ENCODE measurements around the gene KLHL42.
A peak's percentile ranks its signal among the peaks of the same experiment; 100 is the strongest.
"Not testable (repeated sequence)": the region's sequence is repeated elsewhere in the genome, so short reads cannot be mapped to it uniquely, and the experiment has no call there.

KLHL42 gene, protein sequence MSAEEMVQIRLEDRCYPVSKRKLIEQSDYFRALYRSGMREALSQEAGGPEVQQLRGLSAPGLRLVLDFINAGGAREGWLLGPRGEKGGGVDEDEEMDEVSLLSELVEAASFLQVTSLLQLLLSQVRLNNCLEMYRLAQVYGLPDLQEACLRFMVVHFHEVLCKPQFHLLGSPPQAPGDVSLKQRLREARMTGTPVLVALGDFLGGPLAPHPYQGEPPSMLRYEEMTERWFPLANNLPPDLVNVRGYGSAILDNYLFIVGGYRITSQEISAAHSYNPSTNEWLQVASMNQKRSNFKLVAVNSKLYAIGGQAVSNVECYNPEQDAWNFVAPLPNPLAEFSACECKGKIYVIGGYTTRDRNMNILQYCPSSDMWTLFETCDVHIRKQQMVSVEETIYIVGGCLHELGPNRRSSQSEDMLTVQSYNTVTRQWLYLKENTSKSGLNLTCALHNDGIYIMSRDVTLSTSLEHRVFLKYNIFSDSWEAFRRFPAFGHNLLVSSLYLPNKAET

DNA sequence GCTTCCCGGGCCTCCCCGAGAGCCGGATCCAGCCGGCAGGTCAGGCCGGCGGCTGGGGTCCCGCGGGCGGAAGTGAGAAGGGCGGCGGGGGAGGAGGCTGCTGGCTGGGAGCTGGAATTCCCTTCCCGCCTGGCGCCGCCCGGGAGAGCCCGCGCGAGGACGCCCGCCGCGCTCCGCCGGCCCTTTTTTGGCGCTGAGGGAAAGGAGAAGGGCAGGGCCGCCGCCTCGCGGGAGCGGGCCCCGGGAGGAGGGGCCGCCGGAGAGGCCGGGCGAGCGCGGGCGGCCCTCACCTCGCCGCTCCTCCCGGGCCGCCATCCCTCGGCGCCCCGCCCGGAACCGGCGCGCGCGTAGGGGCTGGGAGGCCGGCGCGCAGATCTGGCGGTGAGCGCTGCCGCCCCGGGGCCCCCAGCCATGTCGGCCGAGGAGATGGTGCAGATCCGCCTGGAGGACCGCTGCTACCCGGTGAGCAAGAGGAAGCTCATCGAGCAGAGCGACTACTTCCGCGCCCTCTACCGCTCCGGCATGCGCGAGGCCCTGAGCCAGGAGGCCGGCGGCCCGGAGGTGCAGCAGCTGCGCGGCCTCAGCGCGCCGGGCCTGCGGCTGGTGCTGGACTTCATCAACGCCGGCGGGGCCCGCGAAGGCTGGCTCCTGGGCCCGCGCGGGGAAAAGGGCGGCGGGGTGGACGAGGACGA lies at the start of gene KLHL42, which contains the start of gene MANSC4:
Gene KLHL42, plus strand, starts transcription at position 314 of the 692 bp plus-strand sequence. Its CDS starts 98 bp downstream, at position 412.
Gene MANSC4, minus strand, starts transcription at position 317 of the 692 bp plus-strand sequence. CDS start 8,960 bp downstream, outside the sequence.
- peak; percentile 82 for DNase-seq

DNA sequence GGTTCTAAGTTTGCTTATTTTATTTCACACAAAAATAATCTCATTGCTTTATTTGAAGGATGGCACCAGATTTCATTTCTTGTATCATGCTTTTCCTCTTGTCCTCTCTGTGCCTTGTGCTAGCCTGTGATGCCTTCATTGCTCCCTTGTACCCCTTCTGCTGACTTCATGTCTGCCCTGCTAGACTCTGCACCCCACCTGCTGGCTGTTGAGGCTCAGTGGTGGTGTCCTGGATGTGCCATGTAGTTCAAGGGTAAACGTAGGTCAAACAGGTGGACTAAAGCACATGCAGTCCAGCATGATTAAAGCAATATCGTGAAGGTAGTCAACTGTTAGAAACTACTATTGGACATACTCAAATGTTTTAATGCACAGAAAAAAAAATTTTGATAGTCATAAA lies 47.8 kb upstream of the KLHL42 start:
- DNase-seq, result no peak

DNA sequence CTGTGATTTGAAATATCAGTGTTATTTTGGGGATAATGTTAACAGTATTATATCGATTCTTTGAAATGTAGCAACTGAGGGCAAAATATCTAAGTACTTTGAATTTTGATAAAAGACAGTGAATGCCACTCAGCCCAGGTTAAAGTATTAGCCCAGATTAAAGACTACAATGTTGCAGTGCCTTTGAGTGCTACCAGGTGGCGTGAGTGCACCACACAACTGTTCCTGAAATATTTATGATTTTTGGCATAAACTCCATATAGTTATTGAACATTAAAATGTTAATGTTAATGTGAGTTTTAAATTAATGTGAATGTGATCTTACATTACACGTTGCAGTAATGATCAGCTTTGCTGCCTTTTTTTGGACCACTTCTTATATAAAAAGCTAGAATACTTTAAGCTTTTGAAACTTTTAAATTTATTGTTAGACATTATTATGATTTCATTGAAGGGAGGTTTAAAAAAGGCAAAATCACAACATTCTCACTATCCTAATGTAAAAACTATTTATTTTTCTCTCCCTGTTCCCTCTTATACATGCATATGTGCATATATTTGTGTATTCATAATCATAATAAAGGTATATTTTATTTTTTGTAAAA lies 46.9 kb upstream of the KLHL42 start:
- DNase-seq, result no peak

DNA sequence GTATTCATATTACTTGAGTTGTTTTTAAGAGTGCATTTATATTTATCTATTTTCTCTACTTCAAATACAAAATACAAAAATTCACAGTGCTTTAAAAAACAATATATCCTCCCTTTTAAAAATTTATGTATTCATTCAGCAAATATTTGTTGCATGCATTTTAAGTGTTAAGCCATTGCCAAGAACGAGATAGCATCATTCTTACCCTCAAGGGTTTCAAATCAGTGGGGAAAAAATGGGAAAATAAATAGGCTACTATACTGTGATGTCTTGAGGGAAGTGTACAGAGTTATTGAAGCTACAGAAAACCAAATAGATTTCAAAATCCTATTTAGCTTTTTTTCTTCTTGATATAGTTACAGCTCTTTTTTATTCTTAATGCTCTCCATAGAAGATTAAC lies 46.2 kb upstream of the KLHL42 start:
- no peak for DNase-seq

DNA sequence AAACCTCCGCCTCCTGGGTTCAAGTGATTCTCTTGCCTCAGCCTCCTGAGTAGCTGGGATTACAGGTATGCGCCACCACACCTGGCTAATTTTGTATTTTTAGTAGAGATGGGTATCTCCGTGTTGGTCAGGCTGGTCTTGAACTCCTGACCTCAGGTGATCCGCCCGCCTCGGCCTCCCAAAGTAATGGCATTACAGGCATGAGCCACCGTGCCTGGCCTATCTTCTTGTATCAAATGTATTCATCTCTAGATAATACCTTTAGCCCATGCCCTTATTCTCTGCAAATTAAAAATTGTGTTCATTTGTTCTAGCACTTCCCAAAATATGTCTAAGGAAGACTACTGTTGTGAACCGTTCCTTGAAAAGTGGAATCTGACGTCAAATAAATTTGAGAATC lies 45.7 kb upstream of the KLHL42 start:
- DNase-seq, result not testable (repeated sequence)

DNA sequence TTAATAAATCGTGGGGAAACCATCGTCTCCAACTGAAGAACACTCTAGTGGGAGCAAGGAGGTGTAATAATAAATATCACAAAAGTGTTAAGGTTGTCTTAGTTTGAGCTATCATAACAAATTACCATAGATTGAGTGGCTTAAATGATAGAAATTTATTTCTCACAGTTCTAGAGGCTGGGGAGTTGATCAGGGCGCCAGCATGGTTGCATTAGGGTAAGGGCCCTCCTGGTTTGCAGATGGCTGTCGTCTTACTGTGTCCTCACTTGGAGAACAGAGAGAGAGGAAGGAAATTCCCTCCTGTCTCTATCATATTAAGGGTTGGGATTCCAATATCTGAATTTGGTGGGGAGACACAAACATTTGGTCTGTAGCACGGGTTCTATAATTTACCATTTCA lies 36.4 kb upstream of the KLHL42 start:
- no peak for DNase-seq

DNA sequence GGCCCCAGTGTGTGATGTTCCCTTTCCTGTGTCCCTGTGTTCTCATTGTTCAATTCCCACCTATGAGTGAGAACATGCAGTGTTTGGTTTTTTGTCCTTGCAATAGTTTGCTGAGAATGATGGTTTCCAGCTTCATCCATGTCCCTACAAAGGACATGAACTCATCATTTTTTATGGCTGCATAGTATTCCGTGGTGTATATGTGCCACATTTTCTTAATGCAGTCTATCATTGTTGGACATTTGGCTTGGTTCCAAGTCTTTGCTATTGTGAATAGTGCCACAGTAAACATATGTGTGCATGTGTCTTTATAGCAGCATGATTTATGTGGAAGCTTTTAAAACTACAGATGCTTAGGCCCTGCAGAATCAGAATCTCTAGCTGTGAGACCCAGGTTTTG lies 34.3 kb upstream of the KLHL42 start:
- DNase-seq, result not testable (repeated sequence)

DNA sequence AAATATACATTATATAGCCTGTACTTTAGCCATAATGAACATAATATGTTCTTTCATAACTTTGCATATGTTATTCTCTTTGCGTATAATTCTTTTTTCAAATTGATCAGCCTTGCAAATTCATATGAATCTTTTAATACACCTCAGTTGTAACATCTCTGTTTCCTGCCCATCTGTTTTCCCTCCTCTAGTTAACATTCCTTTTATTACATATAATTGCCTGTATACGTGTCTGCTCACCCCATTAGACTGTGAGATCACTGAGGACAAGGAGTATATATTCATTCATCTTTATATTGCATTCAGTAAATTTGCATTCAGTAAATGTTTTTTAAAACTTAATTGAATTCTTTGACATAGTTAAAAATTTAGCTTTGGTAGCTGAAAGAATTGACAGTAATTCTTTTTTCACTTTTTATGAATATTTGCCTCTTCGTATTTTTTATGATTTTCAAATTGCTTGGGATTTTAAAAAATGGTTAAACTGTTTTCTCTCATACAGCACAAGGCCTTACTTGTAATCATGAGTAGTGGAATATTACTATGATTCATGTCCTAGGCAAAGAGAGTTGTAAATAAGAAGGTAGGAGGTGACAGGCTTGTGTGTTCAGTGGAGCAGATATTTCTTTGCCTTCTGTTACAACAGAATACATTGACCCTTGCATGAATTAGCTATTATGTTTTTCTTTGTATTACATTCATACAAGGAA lies 32.8 kb upstream of the KLHL42 start:
- DNase-seq, result no peak

DNA sequence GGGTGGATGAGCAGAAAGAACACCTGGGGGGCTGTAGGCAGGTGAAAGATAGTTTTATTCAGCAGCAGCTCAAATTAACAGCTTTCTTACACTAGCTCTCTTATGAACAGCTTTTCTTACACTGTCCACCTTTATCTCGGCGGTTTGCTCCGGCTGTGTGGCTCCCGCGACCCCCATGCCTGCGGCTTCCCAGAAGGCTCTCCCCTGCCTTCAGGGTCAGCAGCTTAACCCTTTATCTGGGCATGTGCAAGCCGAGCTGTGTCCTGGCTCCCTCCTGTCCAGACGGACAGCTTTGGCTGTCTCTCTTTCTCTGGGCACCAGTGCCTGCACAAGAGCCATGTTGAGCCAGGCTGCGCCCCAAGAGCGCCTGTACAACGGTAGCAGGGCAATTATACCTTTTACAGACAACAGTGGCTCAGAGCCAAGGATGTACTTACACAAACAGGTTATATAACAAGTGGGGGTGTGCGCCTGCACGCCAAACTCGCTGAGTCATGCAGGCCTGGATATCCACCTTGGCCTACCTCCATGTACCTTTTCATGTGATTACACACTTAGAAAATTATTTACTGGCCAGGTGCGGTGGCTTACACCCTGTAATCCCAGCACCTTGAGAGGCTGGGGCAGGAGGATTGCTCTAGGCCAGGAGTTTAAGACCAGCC lies 28.5 kb upstream of the KLHL42 start:
- no peak for DNase-seq

DNA sequence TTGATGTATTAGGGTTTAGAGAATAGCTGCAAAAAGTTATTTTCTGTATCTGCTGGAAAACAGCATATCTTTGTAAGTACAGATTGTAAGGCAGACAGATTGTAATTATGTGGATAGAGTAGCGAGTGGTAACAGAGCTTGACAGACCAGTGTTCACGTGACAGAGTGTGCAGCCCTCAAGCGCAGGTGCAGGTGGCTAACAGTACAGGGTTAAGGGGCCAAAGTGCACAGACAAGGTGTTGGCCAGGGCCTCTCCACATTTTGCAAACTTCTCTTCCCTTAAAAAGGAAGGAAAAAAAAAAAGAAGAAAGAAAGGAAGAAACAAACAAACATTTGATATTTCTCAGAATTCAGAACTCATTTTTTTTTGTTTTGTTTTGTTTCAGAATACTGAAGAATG lies 25.2 kb upstream of the KLHL42 start:
- no peak for DNase-seq

DNA sequence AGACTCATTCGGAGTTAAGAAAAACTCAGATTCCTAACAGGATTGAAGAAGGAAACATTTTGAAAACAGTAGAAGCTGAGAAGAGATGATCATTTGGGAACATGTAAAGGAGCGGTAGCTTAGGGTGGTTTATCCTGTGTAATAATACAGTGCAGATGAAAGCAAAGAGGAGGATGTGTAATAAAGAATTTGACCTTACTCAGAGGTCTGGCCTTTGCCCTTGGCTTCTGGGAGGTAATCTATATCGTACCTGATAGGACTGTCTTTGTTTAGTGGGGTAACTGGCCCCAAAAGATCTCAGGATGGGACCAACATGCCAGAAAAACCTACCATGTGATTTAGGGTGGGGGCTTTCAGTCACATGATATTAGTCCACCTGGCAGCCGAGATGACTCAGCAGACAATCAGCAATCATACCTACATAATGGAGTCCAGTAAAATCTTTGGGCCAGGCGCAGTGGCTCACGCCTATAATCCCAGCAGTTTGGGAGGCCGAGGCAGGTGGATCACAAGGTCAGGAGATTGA lies 23.3 kb upstream of the KLHL42 start:
- DNase-seq, result no peak

DNA sequence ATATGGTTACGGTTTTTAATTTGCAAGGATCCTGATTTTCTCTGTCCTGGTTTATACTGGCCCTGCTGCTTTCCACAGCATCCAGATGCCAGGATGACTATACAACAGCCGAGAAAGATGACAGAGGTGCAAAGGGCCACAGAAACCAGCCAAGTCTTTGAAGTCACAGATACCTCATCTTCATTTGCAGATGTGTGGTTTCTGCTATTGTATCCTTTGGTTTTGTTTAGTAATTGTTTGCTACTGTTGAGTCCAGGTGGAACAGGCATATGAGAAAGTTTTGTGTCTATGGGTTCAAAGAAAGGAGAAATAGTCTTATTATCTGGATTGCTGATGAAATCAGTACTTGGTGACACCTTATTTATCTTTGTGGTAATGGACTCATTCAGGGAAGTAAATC lies 17.3 kb upstream of the KLHL42 start:
- DNase-seq, result no peak

DNA sequence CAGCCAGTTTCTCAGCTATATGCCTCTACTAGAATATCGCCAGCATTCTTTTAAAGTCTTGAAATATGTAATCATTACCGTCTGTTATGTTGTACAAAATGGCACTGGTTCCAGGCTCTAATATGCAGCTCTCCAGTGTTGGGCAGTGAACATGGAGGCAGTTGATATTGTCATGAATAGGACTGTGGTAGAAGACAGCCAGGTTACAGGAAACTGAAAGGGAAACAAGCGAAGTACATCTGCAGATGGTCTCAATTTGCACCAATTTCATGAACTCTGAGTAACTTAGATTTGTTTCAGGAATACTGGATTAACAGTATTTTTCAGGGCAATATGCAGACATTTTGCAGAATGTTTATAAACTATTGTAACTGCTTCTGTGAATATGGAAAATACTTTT lies 13.4 kb upstream of the KLHL42 start:
- DNase-seq, result no peak

DNA sequence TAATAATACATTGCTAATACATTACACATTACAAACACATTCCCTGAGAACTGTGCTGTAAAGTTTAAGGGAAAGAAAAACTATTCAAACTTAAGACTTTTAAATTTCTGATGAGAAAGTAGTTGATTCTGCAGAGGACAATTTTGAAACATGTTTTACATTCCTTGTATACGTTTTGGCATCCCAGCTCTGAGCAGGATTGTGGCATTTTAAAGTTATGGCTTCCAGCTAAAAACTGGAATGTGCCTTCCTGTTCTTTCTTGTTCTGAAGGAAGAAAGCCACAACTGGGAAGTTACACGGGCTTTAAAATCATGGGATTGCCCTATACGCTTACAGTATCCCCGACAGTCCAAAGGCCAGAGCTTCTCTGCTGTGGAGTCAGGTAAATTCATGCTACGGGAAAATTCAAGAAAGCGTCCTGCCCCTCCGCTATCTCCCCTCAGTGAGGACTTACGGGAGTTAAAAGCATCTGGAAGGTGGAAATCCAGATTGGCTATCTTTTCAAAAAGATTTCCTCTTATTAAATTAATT lies 10.8 kb upstream of the KLHL42 start:
- DNase-seq, result no peak

DNA sequence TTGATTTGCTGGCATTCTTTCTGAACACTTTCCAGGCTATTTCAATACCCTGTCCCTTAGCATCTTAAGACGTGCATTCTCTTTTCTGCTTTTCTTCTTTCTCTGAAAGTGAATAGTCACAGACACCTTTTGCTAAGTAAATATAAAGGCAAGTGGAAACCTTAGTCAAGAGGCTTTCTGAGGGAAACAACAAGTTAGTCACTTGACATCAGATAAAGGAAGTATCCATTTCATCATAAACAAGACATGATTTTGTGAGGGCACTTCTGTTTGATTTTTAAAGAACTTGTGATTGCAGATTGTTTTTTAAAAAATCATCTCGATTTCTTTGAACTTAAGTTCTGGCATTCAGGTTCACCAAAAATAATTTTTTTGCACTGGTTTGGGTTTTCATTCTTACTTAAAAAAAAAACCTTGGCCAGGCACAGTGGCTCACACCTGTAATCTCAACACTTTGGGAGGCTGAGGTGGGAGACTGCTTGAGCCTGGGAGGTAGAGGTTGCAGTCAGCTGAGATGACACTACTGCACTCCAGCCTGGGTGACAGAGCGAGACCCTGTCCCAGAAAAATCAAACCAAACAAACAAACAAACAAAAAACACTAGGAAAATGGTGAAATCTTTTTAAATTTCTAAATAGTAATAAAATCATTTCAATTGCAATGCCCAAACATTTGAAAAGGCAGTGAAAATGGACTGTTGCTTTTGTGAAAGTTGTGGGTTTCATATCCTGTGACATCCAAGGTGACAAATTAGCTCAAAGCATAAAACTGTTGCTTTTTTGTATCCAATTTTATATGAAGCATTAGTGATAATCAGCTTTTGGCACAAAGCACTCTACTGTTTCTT lies 8.3 kb upstream of the KLHL42 start:
- no peak for DNase-seq

DNA sequence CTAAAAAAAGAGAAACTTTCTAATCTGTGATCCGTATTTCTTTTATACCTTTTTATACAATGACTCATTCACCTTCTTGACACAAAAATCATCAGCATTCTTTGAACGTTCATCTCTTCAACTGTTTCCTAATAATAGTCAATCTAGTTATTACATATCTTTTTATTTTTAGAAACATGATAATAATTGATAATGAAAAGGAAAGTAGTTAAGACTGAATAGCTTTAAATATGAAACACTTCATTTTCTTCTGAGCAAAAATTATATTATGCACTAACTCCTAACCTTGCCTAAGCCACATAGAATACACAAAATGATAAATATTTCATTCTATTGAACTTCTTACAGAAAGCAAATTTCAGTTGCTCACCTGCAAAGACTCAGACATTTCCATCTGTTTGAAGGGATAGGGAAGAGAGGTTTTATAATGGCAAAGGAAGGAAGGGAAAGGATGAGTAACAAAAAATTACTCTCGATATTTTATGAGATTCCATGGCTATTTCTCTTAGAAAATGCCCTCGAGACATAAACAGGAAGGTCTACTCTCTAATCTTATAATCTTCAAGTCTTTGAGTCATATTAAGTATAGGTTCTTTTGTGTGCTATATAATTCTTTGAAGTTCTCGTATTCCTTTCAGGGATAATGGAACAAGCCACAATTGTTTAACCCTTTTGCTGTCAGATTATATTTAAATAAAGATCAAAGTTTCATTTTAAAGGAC lies 7.5 kb upstream of the KLHL42 start:
- no peak for DNase-seq

DNA sequence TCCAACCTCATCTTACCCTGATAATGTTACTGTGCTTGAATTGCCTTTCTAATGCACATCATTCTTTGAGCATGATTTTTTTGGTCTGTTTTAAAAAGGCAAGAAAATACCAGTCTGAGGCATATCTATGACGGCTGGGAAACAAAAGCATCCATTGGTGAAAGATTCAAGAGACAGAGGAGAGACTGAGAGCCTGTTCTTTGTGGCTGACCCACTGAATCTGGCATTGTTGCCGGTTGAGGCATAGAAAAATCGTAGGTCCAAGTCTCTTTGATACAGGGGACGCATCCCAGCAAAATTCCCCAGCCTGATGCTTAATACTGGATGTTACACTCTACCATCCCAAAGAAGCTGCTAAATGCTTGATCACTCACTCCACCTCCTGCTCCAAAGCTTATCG lies 2.9 kb upstream of the KLHL42 start:
- no peak for DNase-seq

DNA sequence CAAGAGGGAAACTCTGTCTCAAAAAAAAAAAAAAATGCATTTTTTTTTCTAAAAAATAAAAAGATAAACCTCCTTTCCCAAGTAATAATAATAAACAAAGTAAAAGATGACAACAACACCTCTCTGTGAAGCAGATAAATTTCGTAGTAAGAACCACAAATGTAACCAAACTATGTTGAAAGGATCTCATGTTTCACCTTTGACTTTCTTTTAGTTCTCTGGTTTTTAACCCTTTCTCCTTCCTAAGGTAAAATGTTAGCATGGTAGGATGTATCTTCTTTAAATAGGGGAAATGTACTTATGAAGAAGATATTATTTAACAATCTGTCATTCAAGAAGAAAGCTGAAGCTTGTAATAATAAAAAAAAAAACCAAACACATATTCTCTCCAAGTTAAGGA lies 1.8 kb upstream of the KLHL42 start:
- no peak for DNase-seq

DNA sequence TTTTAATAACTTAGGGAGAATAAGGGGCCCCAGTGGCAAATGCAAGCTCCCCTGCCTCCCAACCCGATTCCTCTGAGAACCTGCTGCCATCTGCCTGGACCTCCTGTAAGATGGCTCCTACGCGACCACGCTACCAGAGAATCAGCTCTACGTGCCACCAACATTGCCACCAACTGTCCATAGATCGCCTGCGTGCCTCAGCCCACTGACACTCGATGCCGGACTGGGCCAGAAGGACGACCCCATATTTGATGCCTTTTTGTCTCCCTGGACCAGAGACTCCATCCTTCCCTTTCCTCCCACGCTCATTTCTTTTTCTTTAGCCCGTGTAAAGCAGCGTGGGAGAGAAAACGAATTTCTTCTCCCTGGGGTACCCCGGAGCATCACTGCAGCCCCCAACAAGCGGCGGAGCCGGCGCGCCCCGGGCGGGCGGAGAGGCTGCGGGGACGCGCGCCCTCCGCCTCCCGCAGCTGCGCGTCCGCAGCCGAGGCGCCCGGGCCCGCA lies 565 bp upstream of the KLHL42 start:
- no peak for DNase-seq

Measured in NCI-H774 (cell line).